Measurements from ENCODE around the gene FAM149B1. TPM values are rescaled to one million over a fixed set of nuclear protein-coding genes. Genes with fewer than 3 reads are reported as not detected.

FAM149B1 gene
- total and polyA plus RNA-seq, 2 of the 13 experiments (the other 11 are each of a cell fraction or from before 2014, with no cell fraction given) = 9.3 to 16.8 TPM

GRCh38 chr10:73252445-73253224 lies 84.7 kb downstream of the FAM149B1 start, which contains the start of gene MRPS16 (continued):
- TF ChIP-seq, protein P1, sequence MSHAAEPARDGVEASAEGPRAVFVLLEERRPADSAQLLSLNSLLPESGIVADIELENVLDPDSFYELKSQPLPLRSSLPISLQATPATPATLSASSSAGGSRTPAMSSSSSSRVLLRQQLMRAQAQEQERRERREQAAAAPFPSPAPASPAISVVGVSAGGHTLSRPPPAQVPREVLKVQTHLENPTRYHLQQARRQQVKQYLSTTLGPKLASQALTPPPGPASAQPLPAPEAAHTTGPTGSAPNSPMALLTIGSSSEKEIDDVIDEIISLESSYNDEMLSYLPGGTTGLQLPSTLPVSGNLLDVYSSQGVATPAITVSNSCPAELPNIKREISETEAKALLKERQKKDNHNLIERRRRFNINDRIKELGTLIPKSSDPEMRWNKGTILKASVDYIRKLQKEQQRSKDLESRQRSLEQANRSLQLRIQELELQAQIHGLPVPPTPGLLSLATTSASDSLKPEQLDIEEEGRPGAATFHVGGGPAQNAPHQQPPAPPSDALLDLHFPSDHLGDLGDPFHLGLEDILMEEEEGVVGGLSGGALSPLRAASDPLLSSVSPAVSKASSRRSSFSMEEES (CRISPR knock-in tag; IDR thresholded peaks at IDR 0.05) = peak; percentile 75; the same call in 1 of the 2 replicates
- TF ChIP-seq HOXA3 (CRISPR knock-in tag; IDR thresholded peaks at IDR 0.05) = peak; percentile 90
- peak; percentile 87; the same call in 1 of the 2 replicates for TF ChIP-seq ZNF430 (CRISPR knock-in tag; IDR thresholded peaks at IDR 0.05)
- peak; percentile 90 for TF ChIP-seq RBFOX2 (IDR thresholded peaks at IDR 0.05; ENCODE audit: low read depth, low read length)
- TF ChIP-seq ZBTB8A (CRISPR knock-in tag; IDR thresholded peaks at IDR 0.05; ENCODE audit: borderline replicate concordance, low read depth) = peak; percentile 61; the same call in 1 of the 2 replicates
- TF ChIP-seq SRF (IDR thresholded peaks at IDR 0.05; ENCODE audit: low read depth, low read length) = 0 out of 2 replicates have a peak, but pooled peaks have one; percentile 37
- peak; percentile 66 for TF ChIP-seq CHD2 (IDR thresholded peaks at IDR 0.05; ENCODE audit: low read depth, low read length)
- no peak for TF ChIP-seq ZNF510 (CRISPR knock-in tag; IDR thresholded peaks at IDR 0.05; ENCODE audit: low read depth)
- no peak for TF ChIP-seq ZNF367 (CRISPR knock-in tag; IDR thresholded peaks at IDR 0.05; ENCODE audit: borderline replicate concordance)
- TF ChIP-seq KLF11 (CRISPR knock-in tag; IDR thresholded peaks at IDR 0.05) = peak; percentile 73
- TF ChIP-seq ZNF562 (CRISPR knock-in tag; IDR thresholded peaks at IDR 0.05; ENCODE audit: borderline replicate concordance) = no peak
- TF ChIP-seq MTERF4 (CRISPR knock-in tag; IDR thresholded peaks at IDR 0.05) = peak; percentile 99; the same call in 1 of the 2 replicates
- TF ChIP-seq ATF6 (CRISPR knock-in tag; conservative IDR thresholded peaks at IDR 0.05) = no peak
- peak; percentile 96; the same call in 1 of the 2 replicates for TF ChIP-seq FOXO4 (CRISPR knock-in tag; conservative IDR thresholded peaks at IDR 0.05)
- TF ChIP-seq ESRRA (CRISPR knock-in tag; IDR thresholded peaks at IDR 0.05; ENCODE audit: low read depth) = peak; percentile 82
- TF ChIP-seq ZNF253 (CRISPR knock-in tag; IDR thresholded peaks at IDR 0.05; ENCODE audit: borderline replicate concordance) = 0 out of 2 replicates have a peak, but pooled peaks have one; percentile 69
- no peak for TF ChIP-seq ZFYVE20 (CRISPR knock-in tag; IDR thresholded peaks at IDR 0.05; ENCODE audit: borderline replicate concordance, low read depth)
- TF ChIP-seq, protein P2, sequence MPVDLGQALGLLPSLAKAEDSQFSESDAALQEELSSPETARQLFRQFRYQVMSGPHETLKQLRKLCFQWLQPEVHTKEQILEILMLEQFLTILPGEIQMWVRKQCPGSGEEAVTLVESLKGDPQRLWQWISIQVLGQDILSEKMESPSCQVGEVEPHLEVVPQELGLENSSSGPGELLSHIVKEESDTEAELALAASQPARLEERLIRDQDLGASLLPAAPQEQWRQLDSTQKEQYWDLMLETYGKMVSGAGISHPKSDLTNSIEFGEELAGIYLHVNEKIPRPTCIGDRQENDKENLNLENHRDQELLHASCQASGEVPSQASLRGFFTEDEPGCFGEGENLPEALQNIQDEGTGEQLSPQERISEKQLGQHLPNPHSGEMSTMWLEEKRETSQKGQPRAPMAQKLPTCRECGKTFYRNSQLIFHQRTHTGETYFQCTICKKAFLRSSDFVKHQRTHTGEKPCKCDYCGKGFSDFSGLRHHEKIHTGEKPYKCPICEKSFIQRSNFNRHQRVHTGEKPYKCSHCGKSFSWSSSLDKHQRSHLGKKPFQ (CRISPR knock-in tag; IDR thresholded peaks at IDR 0.05; ENCODE audit: insufficient replicate concordance) = no peak
- TF ChIP-seq ZNF20 (CRISPR knock-in tag; IDR thresholded peaks at IDR 0.05) = no peak; the same call in 1 of the 2 replicates

Measured in HepG2 (cell line).